T-helper 1 cell treated with Interleukin-12 subunit alpha and Interleukin-12 subunit beta and Interleukin-4 antibody, amounts not matched to agents 30 ng/mL and 1 ng/mL, for 36 hours (primary cell): ENCODE measurements around the gene CFAP119. TPM values are rescaled to one million over a fixed set of nuclear protein-coding genes. Genes with fewer than 3 reads are reported as not detected.
"Not testable (repeated sequence)": the region's sequence is repeated elsewhere in the genome, so short reads cannot be mapped to it uniquely, and the experiment has no call there.

Source experiments
- intact Hi-C: fragments of 100-400 bp; cut with micrococcal nuclease; formaldehyde crosslinking; loops from one replicate; pipeline ENCODE4 v1.15.1; 2024
- total RNA-seq: library from RNA; stranded (reverse); gene quantifications from 2 replicates; pipeline ENCODE4 v1.2.3, GENCODE V29; 2022

CFAP119 gene
- total RNA-seq = 1.6 TPM in 2 replicates

DNA sequence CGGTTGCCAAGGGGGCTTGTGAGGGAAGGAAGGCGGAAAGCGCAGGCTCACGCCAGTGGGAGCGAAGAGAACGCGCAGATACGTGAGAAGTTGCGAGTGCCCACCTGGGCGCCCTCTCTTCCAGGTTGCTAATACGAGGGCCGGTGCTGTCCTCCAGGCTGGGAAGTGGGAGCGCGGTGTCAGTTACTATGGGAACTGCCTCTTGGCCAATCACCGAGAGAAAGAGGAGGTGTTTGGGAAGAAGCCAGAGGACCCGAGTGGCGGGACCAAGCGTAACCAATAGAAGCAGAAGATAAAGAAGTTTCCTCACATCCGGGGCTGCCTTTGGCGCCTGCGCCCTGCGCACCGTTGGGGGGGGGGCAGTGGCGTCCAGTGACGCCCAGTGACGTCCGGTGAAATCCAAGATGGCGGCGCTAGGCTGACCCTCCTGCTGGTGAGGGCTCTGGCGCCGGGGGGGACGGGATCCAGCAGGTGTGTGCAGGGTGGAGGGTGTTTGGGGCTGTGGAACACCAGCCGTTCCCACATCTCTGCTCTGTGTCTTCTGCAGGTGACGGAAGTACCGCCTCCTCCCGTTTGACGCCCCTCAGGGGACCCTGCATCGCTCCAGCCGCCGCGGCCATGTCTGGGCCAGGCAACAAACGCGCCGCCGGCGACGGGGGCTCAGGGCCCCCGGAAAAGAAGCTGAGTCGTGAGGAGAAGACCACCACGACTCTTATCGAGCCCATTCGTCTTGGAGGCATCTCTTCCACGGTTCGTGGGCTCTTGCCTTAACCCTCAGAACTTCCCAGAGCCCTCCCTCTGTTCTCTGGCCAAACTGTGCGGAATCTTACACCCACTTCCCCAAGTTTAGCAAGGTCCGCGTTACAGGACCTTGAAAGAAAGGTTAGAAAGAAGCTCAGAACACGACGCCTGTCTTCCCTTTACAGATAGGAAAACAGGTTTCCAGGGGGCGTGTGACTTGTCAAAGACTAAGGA, at the start of gene CFAP119, which contains the start of gene RNF40:
Gene CFAP119, minus strand, starts transcription at position 135 of the 975 bp plus-strand sequence. CDS start 314 bp downstream, outside the sequence.
Gene RNF40, plus strand, starts transcription at position 395 of the 975 bp plus-strand sequence. Its CDS starts 224 bp downstream, at position 619.
- intact Hi-C loops = loop anchor here (1.0 to 5.0 kb wide), 15 partner anchors 13 to 765 kb away; partner anchors contain the start of genes CTF1, FBRS, HIRIP3 and INO80E

DNA sequence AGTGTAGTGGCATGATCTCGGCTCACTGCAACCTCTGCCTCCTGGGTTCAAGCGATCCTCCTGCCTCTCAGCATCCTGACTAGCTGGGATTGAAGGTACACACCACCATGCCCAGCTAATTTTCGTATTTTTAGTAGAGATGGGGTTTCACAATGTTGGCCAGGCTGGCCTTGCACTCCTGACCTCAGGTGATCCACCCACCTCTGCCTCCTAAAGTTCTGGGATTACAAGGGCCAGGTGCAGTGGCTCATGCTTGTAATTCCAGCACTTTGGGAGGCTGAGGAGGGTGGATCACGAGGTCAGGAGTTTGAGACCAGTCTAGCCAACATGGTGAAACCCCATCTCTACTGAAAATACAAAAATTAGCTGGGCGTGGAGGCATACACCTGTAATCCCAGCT, 47.8 kb upstream of the CFAP119 start:
- intact Hi-C loops = not testable (repeated sequence)

GRCh38 chr16:30808890-30809426, 47.1 kb upstream of the CFAP119 start:
- intact Hi-C loops = not testable (repeated sequence)

GRCh38 chr16:30808146-30808545, 46.3 kb upstream of the CFAP119 start:
- intact Hi-C loops = no loop called here

GRCh38 chr16:30805370-30806169, 43.7 kb upstream of the CFAP119 start:
- intact Hi-C loops = loop anchor here (1.0 kb wide), 1 partner anchor 9 kb away; no protein-coding TSS in a partner anchor

GRCh38 chr16:30805056-30805369, 43.2 kb upstream of the CFAP119 start:
- intact Hi-C loops = loop anchor here (1.0 kb wide), 1 partner anchor 9 kb away; no protein-coding TSS in a partner anchor

DNA sequence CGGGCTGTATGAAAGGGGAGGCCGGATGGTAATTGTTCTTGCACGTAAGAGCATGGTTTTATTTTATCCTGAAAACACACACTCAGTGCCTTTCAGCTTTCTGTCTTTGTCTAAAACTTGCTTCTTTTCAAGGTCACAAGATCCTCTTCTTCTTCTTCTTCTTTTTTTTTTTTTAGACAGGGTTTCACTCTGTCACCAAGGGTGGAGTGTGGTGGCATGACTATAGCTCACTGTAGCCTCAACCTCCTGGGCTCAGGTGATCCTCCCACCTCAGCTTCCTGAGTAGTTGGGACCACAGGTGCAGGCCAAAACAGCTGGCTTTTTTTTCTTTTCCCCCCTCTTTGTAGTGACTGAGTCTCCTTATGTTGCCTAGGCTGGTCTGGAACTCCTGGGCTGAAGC, 41.1 kb upstream of the CFAP119 start:
- intact Hi-C loops = no loop called here

DNA sequence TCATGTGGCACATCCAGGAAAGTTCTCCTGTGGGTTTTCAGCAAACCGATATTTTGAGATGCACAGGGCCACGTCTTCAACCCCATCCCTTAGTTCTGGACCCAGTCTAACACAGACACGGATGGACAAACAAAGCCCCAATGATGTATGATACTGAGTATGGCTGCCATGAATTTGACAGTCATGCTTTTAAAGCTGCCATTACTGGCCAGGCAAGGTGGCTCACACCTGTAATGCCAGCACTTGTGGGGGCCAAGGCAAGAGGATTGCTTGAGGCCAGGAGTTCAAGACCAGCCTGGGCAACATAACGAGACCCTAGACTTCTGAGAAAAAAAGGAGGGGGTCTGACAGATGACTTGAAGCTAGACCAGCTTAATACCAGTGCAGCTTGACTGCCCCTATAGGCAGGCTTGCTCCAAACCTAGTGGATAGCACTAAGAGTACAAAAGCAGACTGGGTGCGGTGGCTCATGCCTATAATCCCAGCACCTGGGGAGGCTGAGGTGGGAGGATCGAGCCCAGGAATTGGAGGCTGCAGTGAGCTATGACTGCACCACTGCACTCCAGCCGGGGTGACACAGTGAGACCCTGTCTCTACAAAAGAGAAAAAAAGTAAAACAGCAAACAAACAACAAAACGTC, 35.9 kb upstream of the CFAP119 start:
- intact Hi-C loops = loop anchor here (2.0 kb wide), 1 partner anchor 21 kb away; no protein-coding TSS in a partner anchor

DNA sequence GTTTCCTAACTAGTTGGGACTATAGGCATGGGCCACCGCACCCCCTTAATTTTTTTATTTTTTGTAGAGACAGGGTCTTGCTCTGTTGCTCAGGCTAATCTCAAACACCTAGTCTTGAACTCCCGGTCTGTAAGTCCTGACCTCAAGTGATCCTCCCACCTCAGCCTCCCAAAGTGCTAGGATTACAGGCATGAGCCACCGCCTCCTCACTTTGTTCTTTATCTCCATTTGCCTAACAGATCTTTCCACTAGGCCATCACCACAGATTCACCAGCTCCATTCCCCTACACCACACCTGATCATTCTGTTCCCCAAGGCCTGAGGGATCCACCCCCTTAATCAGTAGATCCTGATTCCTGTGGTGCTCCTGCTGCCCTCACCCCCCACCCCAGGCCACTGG, 32.8 kb upstream of the CFAP119 start:
- intact Hi-C loops = no loop called here

GRCh38 chr16:30793508-30794069, 31.7 kb upstream of the CFAP119 start:
- intact Hi-C loops = no loop called here

GRCh38 chr16:30787613-30788378, 25.9 kb upstream of the CFAP119 start:
- intact Hi-C loops = loop anchor here (2.0 kb wide), 1 partner anchor 13 kb away; no protein-coding TSS in a partner anchor

- intact Hi-C loops = loop anchor here (2.0 kb wide), 1 partner anchor 14 kb away; no protein-coding TSS in a partner anchor
Measured at GRCh38 chr16:30786936-30787612, 25.2 kb upstream of the CFAP119 start, which contains the start of gene ZNF629. Gene ZNF629 (minus strand): TSS chr16:30787205. CDS start chr16:30784482, 2,723 bp downstream.

- intact Hi-C loops = loop anchor here (2.0 kb wide), 1 partner anchor 14 kb away; no protein-coding TSS in a partner anchor
Measured at GRCh38 chr16:30786115-30786935, 24.5 kb upstream of the CFAP119 start.

GRCh38 chr16:30785126-30786106, 23.6 kb upstream of the CFAP119 start:
- intact Hi-C loops = loop anchor here (2.0 kb wide), 1 partner anchor 15 kb away; no protein-coding TSS in a partner anchor

- intact Hi-C loops = no loop called here
Measured at GRCh38 chr16:30784215-30784614, 22.4 kb upstream of the CFAP119 start.

DNA sequence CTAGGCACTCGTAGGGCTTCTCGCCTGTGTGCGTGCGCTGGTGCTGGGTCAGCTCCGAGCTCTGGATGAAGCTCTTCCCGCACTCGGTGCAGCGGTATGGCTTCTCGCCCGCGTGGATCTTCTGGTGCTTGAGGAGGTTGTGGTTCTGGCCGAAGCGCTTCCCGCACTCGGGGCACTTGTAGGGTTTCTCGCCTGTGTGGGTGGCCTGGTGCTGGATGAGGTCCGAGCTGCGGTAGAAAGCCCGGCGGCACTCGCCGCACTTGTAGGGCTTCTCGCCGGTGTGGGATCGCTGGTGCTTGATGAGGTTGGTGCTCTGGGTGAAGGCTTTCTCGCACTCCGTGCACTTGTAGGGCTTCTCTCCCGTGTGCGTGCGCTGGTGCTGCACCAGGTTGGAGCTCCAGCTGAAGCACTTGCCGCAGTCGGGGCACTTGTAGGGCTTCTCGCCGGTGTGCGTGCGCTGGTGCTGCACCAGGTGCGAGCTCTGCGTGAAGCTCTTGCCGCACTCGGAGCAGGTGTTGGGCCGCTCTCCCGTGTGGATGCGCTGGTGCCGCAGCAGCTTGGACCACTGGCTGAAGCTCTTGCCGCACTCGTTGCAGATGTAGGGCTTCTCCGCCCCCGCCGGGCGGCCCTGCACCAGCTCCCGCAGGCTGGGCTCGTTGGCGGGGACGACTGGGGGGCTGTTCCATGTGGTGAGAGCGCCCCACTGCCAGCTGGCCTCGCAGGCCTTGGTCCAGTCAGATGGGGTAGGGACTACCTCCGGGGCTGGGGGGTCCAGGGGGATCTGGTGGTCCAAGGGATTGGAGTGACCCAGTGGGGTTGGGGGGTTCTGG, 21.6 kb upstream of the CFAP119 start:
- intact Hi-C loops = no loop called here
